SW 1271 (cell line): ENCODE results near the gene KRTAP10-9.
"Not testable (repeated sequence)": the region's sequence is repeated elsewhere in the genome, so short reads cannot be mapped to it uniquely, and the experiment has no call there.

Experiments used
- DNase-seq, 2 experiments: peaks; one replicate each; lab custom pipeline; 2025; lab: John Stamatoyannopoulos, UW

The KRTAP10-9 gene

GRCh38 chr21:44643741-44644310 lies 16.9 kb downstream of the KRTAP10-9 start:
- DNase-seq: no peak

DNA sequence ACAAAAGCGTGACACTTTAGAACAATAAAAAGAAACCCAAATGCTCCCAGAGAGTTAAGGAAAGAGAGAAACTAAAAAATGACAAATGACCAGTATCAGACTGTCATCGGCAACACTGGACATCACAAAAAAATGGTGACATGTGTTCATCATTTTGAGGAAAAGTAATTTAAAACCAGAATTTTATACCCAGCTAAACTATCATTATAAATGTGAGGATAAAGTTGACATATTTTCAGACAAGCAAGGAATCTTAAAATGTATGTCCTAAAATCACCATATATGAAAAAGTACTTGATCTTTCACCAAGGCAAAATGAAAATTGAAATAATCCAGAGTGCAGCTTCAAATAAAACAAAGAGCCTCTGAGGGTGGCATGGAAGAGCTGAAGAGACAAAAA lies 18.0 kb downstream of the KRTAP10-9 start:
- no peak for DNase-seq

DNA sequence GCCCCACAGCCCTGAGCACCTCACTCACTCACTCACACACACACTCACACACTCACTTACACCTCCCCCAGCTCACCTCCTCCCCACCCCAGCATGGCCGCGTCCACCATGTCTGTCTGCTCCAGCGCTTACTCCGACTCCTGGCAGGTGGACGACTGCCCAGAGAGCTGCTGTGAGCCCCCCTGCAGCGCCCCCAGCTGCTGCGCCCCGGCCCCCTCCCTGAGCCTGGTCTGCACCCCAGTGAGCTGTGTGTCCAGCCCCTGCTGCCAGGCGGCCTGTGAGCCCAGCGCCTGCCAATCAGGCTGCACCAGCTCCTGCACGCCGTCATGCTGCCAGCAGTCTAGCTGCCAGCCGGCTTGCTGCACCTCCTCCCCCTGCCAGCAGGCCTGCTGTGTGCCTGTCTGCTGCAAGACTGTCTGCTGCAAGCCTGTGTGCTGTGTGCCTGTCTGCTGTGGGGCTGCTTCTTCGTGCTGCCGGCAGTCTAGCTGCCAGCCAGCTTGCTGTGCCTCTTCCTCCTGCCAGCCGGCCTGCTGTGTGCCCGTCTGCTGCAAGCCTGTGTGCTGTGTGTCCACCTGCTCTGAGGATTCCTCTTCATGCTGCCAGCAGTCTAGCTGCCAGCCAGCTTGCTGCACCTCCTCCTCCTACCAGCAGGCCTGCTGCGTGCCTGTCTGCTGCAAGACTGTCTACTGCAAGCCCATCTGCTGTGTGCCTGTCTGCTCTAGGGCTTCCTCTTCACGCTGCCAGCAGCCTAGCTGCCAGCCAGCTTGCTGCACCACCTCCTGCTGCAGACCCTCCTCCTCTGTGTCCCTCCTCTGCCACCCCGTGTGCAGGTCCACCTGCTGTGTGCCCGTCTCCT lies 19.7 kb downstream of the KRTAP10-9 start, which contains the start of gene KRTAP10-11:
Gene KRTAP10-11, plus strand, starts transcription at position 49 of the 856 bp plus-strand sequence. Its CDS starts 45 bp downstream, at position 94.
- DNase-seq: not testable (repeated sequence)

GRCh38 chr21:44647222-44647552 lies 20.3 kb downstream of the KRTAP10-9 start:
- DNase-seq: no peak

GRCh38 chr21:44648557-44649311 lies 21.8 kb downstream of the KRTAP10-9 start:
- DNase-seq: no peak

DNA sequence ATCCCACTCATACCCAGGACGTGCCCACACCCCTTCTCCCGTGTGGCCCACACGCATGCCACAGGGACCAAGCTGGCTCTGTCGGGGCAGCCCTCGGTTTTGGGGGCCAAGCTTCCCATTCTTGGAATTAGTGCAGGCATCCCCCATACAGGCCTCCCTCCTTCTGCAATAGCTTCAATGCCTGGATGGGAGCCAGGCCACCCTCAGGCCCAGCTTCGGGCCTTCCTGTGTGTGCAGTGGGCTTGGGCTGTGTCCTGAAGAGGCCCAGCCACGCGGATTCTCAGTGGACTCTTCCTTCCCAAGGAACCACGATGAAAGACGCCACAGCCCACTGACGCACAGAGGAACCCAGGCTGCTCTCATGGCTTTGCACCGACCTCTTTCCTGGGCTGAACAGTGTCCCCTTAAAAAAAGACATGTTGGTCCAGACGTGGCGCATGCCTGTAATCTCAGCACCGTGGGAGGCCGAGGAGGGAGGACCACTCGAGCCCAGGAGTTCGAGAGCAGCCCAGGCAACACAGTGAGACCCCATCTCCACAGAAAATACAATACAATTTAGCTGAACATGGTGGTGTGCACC lies 22.7 kb downstream of the KRTAP10-9 start:
- DNase-seq: no peak

DNA sequence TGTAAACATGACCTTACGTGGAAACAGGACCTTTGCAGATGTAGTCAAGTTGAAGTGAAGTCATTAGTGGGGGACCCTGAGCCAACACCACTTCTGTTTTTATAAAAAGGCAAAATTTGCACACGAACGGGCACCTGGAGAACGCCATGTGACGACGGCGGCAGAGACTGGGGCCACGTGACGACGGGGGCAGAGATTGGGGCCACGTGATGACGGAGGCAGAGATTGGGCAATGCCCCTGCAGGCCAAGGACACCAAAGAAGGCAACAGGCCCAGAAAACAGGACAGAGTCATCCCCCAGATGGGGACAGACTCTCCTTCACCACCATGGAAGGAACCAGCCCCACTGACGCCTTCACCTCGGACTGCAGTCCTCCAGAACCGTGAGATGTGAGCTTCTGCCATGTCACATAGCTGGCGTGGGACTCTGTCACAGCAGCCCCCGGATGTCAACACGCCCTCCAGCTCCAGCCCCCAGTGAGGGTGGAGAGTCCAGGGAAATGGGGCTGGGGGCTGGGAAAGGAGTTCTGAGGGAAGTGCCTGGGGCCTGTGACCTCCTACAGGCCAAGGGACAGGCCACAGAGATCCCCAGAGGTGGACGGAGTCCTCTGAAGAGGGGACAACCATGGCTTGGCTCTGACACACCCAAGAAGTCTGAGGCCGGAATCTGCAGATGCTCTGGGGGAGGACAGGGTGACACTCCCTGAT lies 23.5 kb downstream of the KRTAP10-9 start:
- DNase-seq: no peak

GRCh38 chr21:44650973-44651675 lies 24.2 kb downstream of the KRTAP10-9 start:
- no peak for DNase-seq

- DNase-seq: no peak
Observed at GRCh38 chr21:44653123-44653522, 26.2 kb downstream of the KRTAP10-9 start.

DNA sequence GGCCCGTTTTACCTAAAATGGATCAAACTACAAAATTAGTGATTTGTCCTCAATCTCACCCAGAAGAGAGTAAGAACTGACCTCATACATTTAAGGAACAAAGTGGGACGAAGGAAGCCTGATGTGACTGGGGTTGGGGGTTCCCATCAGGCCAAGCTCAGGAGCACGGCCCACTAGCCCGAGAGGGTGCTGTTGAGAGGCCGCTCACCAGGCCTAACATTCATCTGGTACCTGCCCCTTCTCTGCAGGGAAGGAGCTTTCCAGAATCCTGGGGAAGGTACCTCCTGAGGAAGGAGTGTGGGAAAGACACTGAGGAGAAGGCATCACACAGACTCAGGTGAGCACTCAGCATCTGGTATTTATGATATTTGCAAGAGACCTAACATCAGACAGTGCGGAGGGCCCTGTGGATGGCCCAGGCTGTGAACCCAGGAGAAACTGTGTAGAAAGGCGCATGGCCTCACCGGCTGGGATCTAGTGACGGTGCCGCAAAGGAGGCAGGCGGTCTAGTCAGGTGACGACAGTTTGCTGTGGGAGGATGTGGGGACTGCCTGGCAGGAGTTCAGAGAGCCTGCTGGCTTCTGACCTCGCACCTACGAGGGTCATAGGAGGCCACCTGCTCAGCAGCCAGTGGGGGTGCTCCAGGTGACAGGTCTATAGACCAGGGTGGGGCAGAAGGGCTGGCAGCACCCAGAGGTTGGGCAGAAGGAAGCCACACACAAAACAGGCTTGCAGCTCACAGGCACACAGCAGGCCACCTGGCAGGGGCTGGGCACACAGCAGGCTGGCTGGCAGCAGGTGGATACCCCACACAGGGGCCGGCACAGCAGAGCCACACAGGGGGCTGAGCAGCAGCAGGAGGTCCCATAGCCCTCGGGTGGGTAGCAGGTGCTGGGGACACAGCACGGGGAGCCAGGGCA lies 27.0 kb downstream of the KRTAP10-9 start:
- no peak for DNase-seq

DNA sequence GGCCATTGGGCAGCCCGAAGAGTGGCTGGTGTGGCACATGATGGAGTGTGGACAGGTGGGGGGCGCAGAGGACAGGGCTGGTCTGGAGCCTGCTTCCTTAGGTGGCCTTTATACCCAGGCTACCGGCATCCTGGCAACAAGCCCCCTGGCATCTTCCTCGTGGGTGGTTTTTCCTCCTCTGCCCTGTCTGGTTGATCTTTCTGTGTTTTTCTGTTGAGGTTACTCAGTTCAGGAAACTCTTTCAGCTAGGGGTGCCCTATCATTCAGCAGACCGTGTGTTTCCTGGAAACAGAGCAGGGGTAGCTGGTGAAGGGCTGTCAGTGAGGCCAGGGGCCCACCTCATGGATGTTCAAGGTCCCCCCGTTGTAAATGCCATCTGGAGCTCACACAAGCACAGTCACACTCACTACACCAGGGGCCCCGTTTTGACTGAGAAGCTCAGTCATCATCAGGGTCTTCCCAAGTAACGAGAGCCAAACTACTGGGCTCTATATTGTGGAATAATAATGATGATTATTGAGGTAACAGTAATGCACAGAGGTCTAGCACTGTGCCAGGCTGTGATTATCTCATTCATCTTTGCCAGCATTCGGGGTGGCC lies 27.8 kb downstream of the KRTAP10-9 start, which contains the start of gene KRTAP12-4:
Gene KRTAP12-4, minus strand, starts transcription at position 84 of the 600 bp plus-strand sequence. Its CDS starts 45 bp downstream, at position 39.
- DNase-seq: no peak

DNA sequence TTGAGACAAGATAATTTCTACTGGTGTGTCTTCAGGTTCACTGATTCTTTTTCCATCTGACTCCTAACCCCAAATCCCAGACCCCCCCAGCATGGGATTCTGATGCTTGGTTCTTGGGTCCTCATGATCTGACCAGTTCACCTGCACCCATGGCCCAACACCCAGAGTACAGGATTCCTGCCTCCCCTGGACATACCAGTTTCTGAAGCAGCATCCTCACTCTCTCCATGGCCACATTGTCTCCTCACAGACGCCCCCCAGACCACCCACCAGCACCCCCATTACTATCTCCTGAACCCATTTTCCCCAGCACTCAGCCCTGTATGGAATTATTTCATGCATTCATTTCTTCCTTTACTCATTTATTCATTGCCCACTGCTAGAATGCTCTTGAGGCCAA lies 30.0 kb downstream of the KRTAP10-9 start:
- DNase-seq: no peak

- DNase-seq: no peak
Observed at GRCh38 chr21:44657635-44658540, 31.0 kb downstream of the KRTAP10-9 start, which contains the start of gene KRTAP12-3. Gene KRTAP12-3, plus strand, starts transcription at chr21:44657932. Its CDS starts 48 bp downstream, at chr21:44657980.

DNA sequence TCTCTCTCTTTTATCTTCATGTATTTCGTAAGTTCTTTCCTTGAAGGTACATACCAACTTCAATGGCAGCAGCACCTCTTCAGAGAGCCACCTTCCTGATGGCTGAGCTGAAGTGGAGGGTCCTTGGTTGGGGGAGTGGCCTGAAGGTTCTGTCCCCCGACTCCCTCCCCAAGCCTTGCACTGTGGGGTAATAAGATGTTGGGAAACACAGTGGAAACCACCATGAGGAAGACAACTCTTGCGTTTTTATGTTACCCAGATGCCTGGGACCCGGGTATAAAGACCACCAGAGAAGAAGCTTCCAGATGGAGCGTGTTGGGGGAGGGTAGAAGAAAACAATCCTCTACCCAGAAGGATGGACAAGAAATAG lies 31.6 kb downstream of the KRTAP10-9 start:
- DNase-seq: no peak

DNA sequence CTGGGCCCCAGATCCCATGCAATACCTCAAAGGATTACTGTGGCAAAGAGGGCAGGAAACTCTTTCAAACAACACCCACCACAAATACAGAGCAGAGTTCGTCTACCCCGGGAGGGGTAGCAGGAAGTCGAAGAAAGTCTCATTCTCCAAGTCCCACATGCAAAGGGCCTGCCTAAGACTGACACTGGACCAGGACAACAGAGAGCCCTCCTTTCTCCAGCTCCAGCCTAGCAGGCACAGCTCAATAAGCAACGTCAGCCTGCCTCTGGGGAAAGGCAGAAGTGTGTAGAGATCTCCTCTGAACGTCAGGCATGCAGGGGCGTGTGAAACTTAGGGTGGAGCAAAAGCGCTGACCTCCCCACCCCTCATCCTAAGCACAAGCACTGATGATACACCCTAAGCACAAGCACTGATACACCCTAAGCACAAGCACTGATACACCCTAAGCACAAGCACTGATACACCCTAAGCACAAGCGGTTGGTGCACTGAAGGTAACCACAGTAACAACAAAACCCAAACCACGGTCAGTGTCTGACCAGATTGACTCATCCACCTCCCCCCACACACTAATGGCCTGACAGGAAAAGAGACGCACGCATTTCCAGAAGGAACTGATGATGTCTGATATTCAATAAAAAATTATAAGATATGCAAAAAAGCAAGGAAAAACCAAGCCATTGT lies 32.2 kb downstream of the KRTAP10-9 start:
- no peak for DNase-seq

DNA sequence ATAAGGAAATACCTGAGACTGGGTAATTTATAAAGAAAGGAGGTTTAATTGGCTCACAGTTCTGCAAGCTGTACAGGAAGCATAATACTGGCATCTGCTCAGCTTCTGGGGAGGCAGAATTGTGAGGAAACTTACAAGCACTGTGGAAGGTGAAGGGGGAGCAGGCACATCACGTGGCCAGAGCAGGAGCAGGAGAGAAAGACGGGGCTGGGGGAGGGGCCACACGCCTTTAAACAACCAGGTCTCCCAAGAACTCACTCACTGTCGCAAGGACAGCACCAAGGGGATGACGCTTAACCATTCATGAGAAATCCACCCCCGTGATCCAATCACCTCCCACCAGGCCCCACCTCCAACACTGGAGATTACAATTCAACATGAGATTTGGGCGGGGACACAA lies 34.7 kb downstream of the KRTAP10-9 start:
- DNase-seq: not testable (repeated sequence)

GRCh38 chr21:44664691-44665090 lies 37.8 kb downstream of the KRTAP10-9 start:
- no peak for DNase-seq
